Subcutaneous adipose tissue (tissue), 4 donors: ENCODE results near the gene ANKRD60. TPM values are rescaled to one million over a fixed set of nuclear protein-coding genes. Genes with fewer than 3 reads are reported as not detected.

Experiments used
- total RNA-seq, 4 donors: library from RNA; depleted of rRNA; stranded (reverse); fragments of >200 nt; gene quantifications; one replicate each; pipeline ENCODE4 v1.1.0, GENCODE V29; 2016
- TF ChIP-seq, protein P1 (sequence below): fragments of 450-650 bp; IDR thresholded peaks from one replicate; pipeline ENCODE4 v1.5.1; 2016; ENCODE audit warnings: low read depth, mild to moderate bottlenecking, control low read depth, antibody characterized with exemption, moderate library complexity

The ANKRD60 gene
- total RNA-seq, 4 donors from 2014 or later = not detected

DNA sequence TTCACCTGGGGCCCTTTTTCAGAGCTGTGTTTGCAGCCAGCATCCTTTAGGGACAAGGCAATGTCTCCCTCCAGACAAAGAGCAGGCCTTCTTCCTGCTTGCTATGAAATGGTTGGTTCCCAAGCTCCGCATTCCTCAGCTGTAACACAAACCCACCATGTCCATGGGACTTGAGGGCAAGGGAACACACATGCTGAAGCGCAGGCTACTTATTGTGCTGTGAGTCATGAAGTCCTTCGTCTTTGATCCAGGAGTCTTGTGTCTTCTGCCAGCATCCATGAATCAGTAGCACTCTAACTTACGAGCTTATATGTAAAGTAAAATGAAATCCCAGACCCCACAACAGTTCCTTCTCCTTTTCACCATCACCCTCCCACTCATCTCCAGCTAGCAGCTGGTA is 59.0 kb downstream of the ANKRD60 start:
- TF ChIP-seq, protein P1, sequence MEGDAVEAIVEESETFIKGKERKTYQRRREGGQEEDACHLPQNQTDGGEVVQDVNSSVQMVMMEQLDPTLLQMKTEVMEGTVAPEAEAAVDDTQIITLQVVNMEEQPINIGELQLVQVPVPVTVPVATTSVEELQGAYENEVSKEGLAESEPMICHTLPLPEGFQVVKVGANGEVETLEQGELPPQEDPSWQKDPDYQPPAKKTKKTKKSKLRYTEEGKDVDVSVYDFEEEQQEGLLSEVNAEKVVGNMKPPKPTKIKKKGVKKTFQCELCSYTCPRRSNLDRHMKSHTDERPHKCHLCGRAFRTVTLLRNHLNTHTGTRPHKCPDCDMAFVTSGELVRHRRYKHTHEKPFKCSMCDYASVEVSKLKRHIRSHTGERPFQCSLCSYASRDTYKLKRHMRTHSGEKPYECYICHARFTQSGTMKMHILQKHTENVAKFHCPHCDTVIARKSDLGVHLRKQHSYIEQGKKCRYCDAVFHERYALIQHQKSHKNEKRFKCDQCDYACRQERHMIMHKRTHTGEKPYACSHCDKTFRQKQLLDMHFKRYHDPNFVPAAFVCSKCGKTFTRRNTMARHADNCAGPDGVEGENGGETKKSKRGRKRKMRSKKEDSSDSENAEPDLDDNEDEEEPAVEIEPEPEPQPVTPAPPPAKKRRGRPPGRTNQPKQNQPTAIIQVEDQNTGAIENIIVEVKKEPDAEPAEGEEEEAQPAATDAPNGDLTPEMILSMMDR = no peak

DNA sequence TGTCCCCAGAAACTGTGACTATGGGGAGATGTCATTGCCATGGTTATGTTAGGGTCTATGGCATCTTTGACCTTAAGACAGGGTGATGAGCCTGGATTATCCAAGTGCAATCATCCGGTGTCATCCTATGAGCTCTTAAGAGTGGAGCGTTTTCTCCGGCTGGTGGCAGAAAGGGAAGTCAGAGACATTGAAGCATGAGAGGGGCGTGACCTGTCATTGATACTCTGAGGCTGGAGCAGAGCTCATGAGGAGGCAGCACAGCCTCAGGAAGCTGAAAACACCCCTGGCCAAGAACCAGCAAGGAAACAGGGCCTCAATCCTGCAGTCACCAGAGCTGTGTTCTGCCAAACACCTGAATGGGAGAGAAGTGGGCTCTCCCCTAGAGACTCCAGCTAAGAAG is 59.6 kb downstream of the ANKRD60 start:
- TF ChIP-seq, protein P1 = no peak

DNA sequence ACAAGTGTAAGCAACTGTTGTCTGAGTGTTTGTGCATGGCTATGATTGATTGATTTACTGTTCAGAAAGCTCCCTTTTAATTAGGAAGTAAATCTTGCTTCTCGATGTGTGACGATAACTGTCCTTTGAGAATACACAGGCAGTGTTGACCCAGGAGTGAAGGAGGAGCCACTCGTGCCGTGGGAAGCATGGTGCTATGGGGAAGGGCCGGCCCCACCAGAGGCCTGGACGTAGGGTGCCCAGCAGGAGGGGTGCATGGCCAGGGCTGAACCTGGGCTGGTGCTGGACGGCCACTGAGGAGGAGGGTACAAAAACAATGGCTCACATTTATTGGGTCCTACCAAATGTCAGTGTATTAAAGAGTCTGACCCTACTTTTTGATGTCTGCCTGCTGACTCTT is 60.7 kb downstream of the ANKRD60 start:
- TF ChIP-seq, protein P1 = no peak

Other genes starting within 250 kb of the ANKRD60 start
- gene RAB22A, start 81.1 kb upstream of the ANKRD60 start, total RNA-seq = 10 to 100 TPM; 14.9 to 27.9 (median 19.6) TPM
- gene VAPB, start 160.6 kb upstream of the ANKRD60 start, total RNA-seq = 10 to 100 TPM; 16.3 to 25.3 (median 21.0) TPM